Mesodermal cell (in vitro differentiated cells): ENCODE measurements around the gene ULK4.
"Not testable (repeated sequence)": the region's sequence is repeated elsewhere in the genome, so short reads cannot be mapped to it uniquely, and the experiment has no call there.

ENCODE experiments used
- H3K27ac ChIP-seq: 2 replicates; pipeline ENCODE4 v1.7.0; 2013; ENCODE audit warnings: mild to moderate bottlenecking, low read depth, low read length, moderate library complexity; ENCODE audit not compliant: severe bottlenecking
- H3K36me3 ChIP-seq: 2 replicates; pipeline ENCODE4 v1.7.1; 2013; ENCODE audit warnings: mild to moderate bottlenecking, low read length, moderate library complexity; ENCODE audit not compliant: control insufficient read depth, insufficient read depth
- H3K4me1 ChIP-seq: one replicate; pipeline ENCODE4 v1.7.1; 2013; ENCODE audit warnings: mild to moderate bottlenecking, low read length; ENCODE audit not compliant: insufficient read depth, control insufficient read depth, poor library complexity, severe bottlenecking
- H3K4me3 ChIP-seq: 2 replicates; pipeline ENCODE4 v1.7.0; 2013; ENCODE audit warnings: low read length, control low read depth, mild to moderate bottlenecking; ENCODE audit not compliant: insufficient read depth, poor library complexity, severe bottlenecking; ENCODE audit errors: extremely low read depth
- H3K9me3 ChIP-seq: 2 replicates; pipeline ENCODE4 v1.7.1; 2013; ENCODE audit warnings: mild to moderate bottlenecking, low read length, moderate library complexity; ENCODE audit not compliant: control insufficient read depth
- WGBS, 2 experiments: methylation state at CpG; one replicate each; pipeline ENCODE4 v1.1.5; 2013; ENCODE audit warnings: missing lambda C conversion rate in 2 of 2; ENCODE audit not compliant: insufficient coverage in 2 of 2; 5-methylcytosine and 5-hydroxymethylcytosine counted together

Gene ULK4

GRCh38 chr3:41580274-41580959, 381.5 kb downstream of the ULK4 start:
- 73 to 77% methylated on average over 3 to 4 of the region's 6 CpGs for WGBS, 2 experiments
- no peak overlapping the region for H3K27ac ChIP-seq
- H3K4me3 ChIP-seq, result no peak overlapping the region
- no peaks in the 10 kb centered on the region for H3K36me3 ChIP-seq
- H3K4me1 ChIP-seq, result no peaks in the 10 kb centered on the region
- no peaks in the 10 kb centered on the region for H3K9me3 ChIP-seq

GRCh38 chr3:41579861-41580260, 382.0 kb downstream of the ULK4 start:
- no peaks in the 10 kb centered on the region for H3K36me3 ChIP-seq
- WGBS, 2 experiments, result 79 to 88% methylated on average over 4 to 6 of the region's 6 CpGs
- H3K4me3 ChIP-seq, result no peak overlapping the region
- no peaks in the 10 kb centered on the region for H3K9me3 ChIP-seq
- no peaks in the 10 kb centered on the region for H3K4me1 ChIP-seq
- no peak overlapping the region for H3K27ac ChIP-seq

GRCh38 chr3:41578798-41579197, 383.1 kb downstream of the ULK4 start:
- no peaks in the 10 kb centered on the region for H3K36me3 ChIP-seq
- no peaks in the 10 kb centered on the region for H3K4me1 ChIP-seq
- H3K27ac ChIP-seq, result no peak overlapping the region
- no peak overlapping the region for H3K4me3 ChIP-seq
- no peaks in the 10 kb centered on the region for H3K9me3 ChIP-seq
- 100% methylated on average over 3 of the region's 5 CpGs for WGBS, 2 experiments

GRCh38 chr3:41575724-41576123, 386.2 kb downstream of the ULK4 start:
- Histone ChIP-seq H3K9me3 (no peaks in the 10 kb centered on the region), H3K4me1 (no peaks in the 10 kb centered on the region), H3K4me3 (no peak overlapping the region), H3K27ac (no peak overlapping the region), H3K36me3 (no peaks in the 10 kb centered on the region)
- 92 to 93% methylated on average over 3 of the region's 3 CpGs for WGBS, 2 experiments

DNA sequence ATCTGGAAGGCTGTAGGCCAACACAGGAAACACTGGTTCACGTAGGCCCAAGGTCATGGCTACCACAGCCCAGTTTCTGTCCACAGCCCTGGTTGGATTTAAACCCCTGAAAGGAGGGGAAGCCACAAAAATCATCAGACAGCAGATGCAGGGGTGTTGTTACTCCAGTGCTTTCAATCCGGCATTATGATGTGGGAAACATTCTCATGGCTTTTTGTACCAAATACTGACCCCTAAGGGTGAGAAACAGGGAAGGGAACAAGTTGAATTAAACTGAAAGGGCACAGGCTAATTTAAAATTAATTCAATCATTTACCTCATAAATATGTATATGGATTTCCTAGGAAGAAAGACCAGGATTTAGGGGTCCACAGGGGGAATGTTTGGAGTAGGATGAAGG, 387.0 kb downstream of the ULK4 start:
- Histone ChIP-seq H3K27ac (no peak overlapping the region), H3K36me3 (no peaks in the 10 kb centered on the region), H3K9me3 (no peaks in the 10 kb centered on the region), H3K4me3 (no peak overlapping the region), H3K4me1 (no peaks in the 10 kb centered on the region)
- 87 to 88% methylated on average over 1 to 2 of the region's 2 CpGs for WGBS, 2 experiments

DNA sequence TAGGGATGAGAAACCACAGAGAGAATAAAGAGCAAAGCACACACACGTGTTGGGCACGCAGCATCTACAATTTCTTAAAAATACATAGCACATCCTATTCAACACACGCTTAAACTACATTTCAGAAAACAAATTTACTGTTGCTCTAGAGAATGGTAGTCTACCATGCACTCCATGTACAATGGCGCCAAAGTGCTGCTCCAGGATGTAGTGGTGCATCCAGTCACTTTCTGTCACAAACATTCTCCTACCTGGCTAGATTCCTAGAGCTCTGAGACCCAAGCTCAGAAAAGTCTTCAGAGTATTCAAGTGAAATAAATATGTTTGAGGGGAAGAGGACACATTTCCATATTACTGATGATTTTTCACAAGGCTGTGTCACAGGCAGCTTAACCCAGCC, 388.3 kb downstream of the ULK4 start:
- H3K9me3 ChIP-seq, result no peaks in the 10 kb centered on the region
- no peak overlapping the region for H3K4me3 ChIP-seq
- no peaks in the 10 kb centered on the region for H3K4me1 ChIP-seq
- H3K27ac ChIP-seq, result no peak overlapping the region
- WGBS, 2 experiments, result 92 to 100% methylated on average over 1 to 4 of the region's 4 CpGs
- no peaks in the 10 kb centered on the region for H3K36me3 ChIP-seq

DNA sequence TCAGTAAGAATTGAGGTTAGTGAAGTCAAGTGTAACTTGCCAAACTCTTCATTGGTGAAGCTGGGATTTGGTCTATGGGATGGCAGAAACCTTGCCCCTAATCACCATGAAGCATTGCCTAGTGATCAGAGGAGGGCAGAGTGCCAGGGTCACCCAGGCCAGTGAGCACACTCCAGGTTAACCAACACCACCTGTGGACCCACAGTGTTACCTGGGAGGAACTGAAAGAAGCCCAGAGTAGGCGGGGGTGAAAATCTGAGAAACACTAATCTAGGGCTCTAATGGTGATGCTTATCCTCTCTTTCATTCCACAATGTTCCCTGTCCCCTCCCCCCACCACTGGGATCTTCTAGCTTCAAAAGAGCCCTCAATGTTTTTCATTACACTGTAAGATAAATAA, 389.8 kb downstream of the ULK4 start:
- Histone ChIP-seq H3K36me3 (no peaks in the 10 kb centered on the region), H3K4me3 (no peak overlapping the region), H3K4me1 (no peaks in the 10 kb centered on the region), H3K27ac (no peak overlapping the region), H3K9me3 (no peaks in the 10 kb centered on the region)
- WGBS, 2 experiments, result no CpG with 5 or more reads among the region's 1 CpG

DNA sequence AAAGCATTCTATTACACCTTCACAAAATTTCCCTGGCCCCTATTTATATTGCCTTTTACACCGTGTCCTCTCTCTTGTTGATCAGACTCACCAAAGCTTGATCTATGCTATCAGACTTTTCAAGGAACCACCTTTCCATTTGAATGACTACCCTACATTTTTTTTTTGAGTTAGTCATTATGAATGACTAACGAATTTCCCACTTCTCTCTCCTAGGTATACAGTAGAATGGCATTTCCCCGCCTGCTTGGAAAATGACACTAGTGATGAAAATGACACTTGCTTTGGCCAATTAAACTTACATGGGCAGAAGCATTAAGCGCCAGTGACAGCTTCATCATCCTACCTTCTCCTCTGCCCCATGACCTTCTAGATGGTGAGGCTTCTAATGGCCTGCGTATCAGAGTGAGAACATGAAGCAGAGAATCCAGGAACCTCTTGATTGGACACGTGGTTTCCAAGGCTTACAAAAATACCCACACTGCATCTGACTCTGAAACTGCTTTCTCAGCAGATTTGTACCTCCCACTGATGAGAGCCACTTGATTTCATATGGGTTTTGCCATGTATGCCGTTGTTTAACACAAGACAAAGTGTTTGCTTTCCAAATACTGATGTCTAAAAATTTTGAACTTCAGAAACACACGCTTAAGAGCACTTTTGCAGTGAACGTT, 392.1 kb downstream of the ULK4 start:
- no peak overlapping the region for H3K4me3 ChIP-seq
- 88 to 89% methylated on average over 3 to 5 of the region's 9 CpGs for WGBS, 2 experiments
- no peaks in the 10 kb centered on the region for H3K36me3 ChIP-seq
- H3K9me3 ChIP-seq, result no peaks in the 10 kb centered on the region
- H3K4me1 ChIP-seq, result no peaks in the 10 kb centered on the region
- no peak overlapping the region for H3K27ac ChIP-seq

GRCh38 chr3:41565948-41566514, 395.9 kb downstream of the ULK4 start:
- WGBS, 2 experiments, result 87 to 100% methylated on average over 1 to 3 of the region's 3 CpGs
- H3K4me1 ChIP-seq, result no peaks in the 10 kb centered on the region
- H3K36me3 ChIP-seq, result no peaks in the 10 kb centered on the region
- no peak overlapping the region for H3K27ac ChIP-seq
- no peaks in the 10 kb centered on the region for H3K9me3 ChIP-seq
- no peak overlapping the region for H3K4me3 ChIP-seq

DNA sequence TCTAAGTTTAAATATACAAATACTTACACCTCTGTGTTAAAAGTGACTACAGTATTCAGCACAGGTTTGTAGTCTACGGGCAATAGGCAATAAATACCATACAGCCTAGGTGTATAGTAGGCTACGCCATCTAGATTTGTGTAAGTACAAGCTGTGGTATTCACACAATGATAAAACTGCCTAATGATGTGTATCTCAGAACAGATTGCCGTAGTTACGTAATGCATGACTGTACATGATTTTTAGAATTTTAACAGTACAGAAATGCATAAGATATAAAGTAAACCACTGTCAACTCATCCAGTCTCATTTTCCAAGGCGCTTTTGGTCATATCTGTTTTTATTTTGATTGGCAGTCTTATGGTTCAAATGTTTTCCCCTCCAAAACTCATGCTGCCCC, 396.9 kb downstream of the ULK4 start:
- 67 to 100% methylated on average over 1 to 2 of the region's 5 CpGs for WGBS, 2 experiments
- H3K4me1 ChIP-seq, result no peaks in the 10 kb centered on the region
- H3K4me3 ChIP-seq, result no peak overlapping the region
- H3K27ac ChIP-seq, result no peak overlapping the region
- no peaks in the 10 kb centered on the region for H3K9me3 ChIP-seq
- no peaks in the 10 kb centered on the region for H3K36me3 ChIP-seq

DNA sequence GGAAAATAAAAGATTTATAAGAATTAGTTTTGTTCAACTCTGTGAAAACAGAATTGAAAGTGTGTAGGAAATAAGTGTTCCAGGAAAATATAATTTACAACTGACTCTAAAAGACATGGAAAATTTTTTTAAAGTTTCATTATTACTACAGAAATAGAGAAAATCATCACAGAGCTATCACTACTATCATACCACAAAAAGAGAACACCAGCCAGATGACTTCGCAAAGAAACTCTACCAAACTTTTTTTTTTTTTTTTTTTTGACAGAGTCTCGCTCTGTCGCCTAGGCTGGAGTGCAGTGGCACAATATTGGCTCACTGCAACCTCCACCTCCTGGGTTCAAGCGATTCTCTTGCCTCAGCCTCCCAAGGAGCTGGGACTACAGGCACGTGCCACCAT, 405.7 kb downstream of the ULK4 start:
- not testable (repeated sequence) for H3K36me3 ChIP-seq, H3K4me3 ChIP-seq, H3K4me1 ChIP-seq, H3K9me3 ChIP-seq, H3K27ac ChIP-seq
- 88 to 94% methylated on average over 2 to 3 of the region's 5 CpGs for WGBS, 2 experiments
